HCT116 (cell line): ENCODE measurements around the gene ATP2B3. TPM values are rescaled to one million over a fixed set of nuclear protein-coding genes. Genes with fewer than 3 reads are reported as not detected.

ENCODE experiments used
- ATAC-seq: fragments of 200-7000 bp; cut with Tn5 transposase; 2 replicates; pipeline ENCODE4 v1.9.1; 2020; ENCODE audit warnings: mild to moderate bottlenecking, moderate library complexity
- BruUV-seq: library from RNA; stranded (reverse); fragments of 400-500 nt; replicated peaks from 2 replicates; lab custom pipeline; 2021; lab: Mats Ljungman, UMichigan
- CTCF ChIA-PET: fragments of 300-600 bp; sonication (Branson Sonifier 250); formaldehyde crosslinking; loops from one replicate; lab custom pipeline; 2021; ENCODE audit warnings: antibody characterized with exemption; lab: Charles Lee
- POLR2A ChIA-PET: fragments of 300-600, 350-600 bp; sonication (Branson Sonifier 250); formaldehyde crosslinking; loops from one replicate; lab custom pipeline; 2021; ENCODE audit warnings: antibody characterized with exemption; lab: Charles Lee
- RAD21 ChIA-PET, 2 experiments: fragments of 300-600 bp; sonication (Branson Sonifier 250); formaldehyde crosslinking; loops; one replicate each; lab custom pipeline; 2023; ENCODE audit warnings: low total read pairs in 2 of 2; ENCODE audit not compliant: uncharacterized antibody in 2 of 2, unreplicated experiment in 2 of 2, low non-redundant PET in 1 of 2; lab: Charles Lee
- DNase-seq: peaks from one replicate; pipeline ENCODE4 v3.0.0-alpha.2; 2010; ENCODE audit warnings: low read depth, low spot score
- H2AFZ ChIP-seq: fragments of 200-600 bp; shearing (Covaris generic), sonication (generic); 2 replicates; pipeline ENCODE4 v1.6.1; 2017; ENCODE audit warnings: low read depth, mixed run types, mixed read lengths, antibody characterized with exemption, low read length; ENCODE audit not compliant: poor library complexity, severe bottlenecking
- H3K27ac ChIP-seq: 2 replicates; pipeline ENCODE4 v1.5.1; 2012; ENCODE audit warnings: low read depth, low read length
- H3K27me3 ChIP-seq: fragments of 200-600 bp; sonication (generic); 2 replicates; pipeline ENCODE4 v1.6.1; 2016; ENCODE audit warnings: mixed run types, low read length, mixed read lengths; ENCODE audit not compliant: insufficient read depth
- H3K36me3 ChIP-seq, 2 experiments: fragments of 200-500 bp in 1 of 2; fragments of 200-600 bp in 1 of 2; sonication (Bioruptor generic) in 1 of 2; sonication (generic) in 1 of 2; 2 replicates each; pipeline versions ENCODE4 v1.5.1 to v1.6.1; 2014 to 2016; ENCODE audit warnings: low read length in 2 of 2, inconsistent platforms in 1 of 2, mixed read lengths in 1 of 2, mixed run types in 1 of 2; ENCODE audit not compliant: insufficient read depth in 2 of 2, control insufficient read depth in 1 of 2
- H3K4me1 ChIP-seq, 2 experiments: fragments of 200-600 bp in 1 of 2; sonication (generic) in 1 of 2; 2 replicates each; pipeline versions ENCODE4 v1.5.1 to v1.6.1; 2012 to 2017; ENCODE audit warnings: low read length in 2 of 2, inconsistent platforms in 1 of 2, mild to moderate bottlenecking in 1 of 2, mixed read lengths in 1 of 2, mixed run types in 1 of 2, moderate library complexity in 1 of 2; ENCODE audit not compliant: insufficient read depth in 2 of 2, control insufficient read depth in 1 of 2
- H3K4me2 ChIP-seq: fragments of 200-600 bp; sonication (generic); 2 replicates; pipeline ENCODE4 v1.6.1; 2017; ENCODE audit warnings: mixed run types, low read length, mixed read lengths
- H3K4me3 ChIP-seq, 2 experiments: fragments of 200-600 bp in 1 of 2; sonication (generic) in 1 of 2; replicated peaks in 1 of 2; 2 replicates each; pipeline ENCODE4 v1.5.1; 2011 to 2016; ENCODE audit warnings: low read length in 2 of 2, control low read depth in 1 of 2, low read depth in 1 of 2, mild to moderate bottlenecking in 1 of 2, mixed read lengths in 1 of 2, mixed run types in 1 of 2
- H3K79me2 ChIP-seq: fragments of 200-600 bp; sonication (generic); 2 replicates; pipeline ENCODE4 v1.6.1; 2017; ENCODE audit warnings: mild to moderate bottlenecking, mixed run types, low read length, moderate library complexity, mixed read lengths; ENCODE audit not compliant: insufficient read depth
- H3K9ac ChIP-seq: fragments of 200-600 bp; sonication (generic); 2 replicates; pipeline ENCODE4 v1.6.1; 2016; ENCODE audit warnings: low read length, mixed read lengths
- H3K9me2 ChIP-seq: fragments of 200-600 bp; sonication (generic), shearing (Covaris generic); 2 replicates; pipeline ENCODE4 v1.6.1; 2017; ENCODE audit warnings: mixed run types, mild to moderate bottlenecking, moderate library complexity; ENCODE audit not compliant: insufficient read depth
- H3K9me3 ChIP-seq, 2 experiments: fragments of 200-500 bp in 1 of 2; fragments of 200-600 bp in 1 of 2; sonication (Bioruptor generic) in 1 of 2; sonication (generic) in 1 of 2; 2 replicates each; pipeline ENCODE4 v1.6.1; 2014 to 2017; ENCODE audit warnings: low read length in 2 of 2, mixed read lengths in 2 of 2, inconsistent platforms in 1 of 2, low read depth in 1 of 2, mild to moderate bottlenecking in 1 of 2, mixed run types in 1 of 2, moderate library complexity in 1 of 2; ENCODE audit not compliant: control insufficient read depth in 1 of 2, insufficient read depth in 1 of 2
- H4K20me1 ChIP-seq: fragments of 200-600 bp; sonication (generic), shearing (Covaris generic); 2 replicates; pipeline ENCODE4 v1.6.1; 2017; ENCODE audit warnings: mixed run types, mild to moderate bottlenecking, moderate library complexity; ENCODE audit not compliant: insufficient read depth
- ATF3 ChIP-seq: IDR thresholded peaks from 2 replicates; pipeline ENCODE4 v1.6.1; 2012
- CEBPB ChIP-seq: IDR thresholded peaks from 2 replicates; pipeline ENCODE4 v1.6.1; 2012; ENCODE audit warnings: low read depth
- ELF1 ChIP-seq: IDR thresholded peaks from 2 replicates; pipeline ENCODE4 v1.6.1; 2012; ENCODE audit warnings: low read depth, borderline replicate concordance
- JUND ChIP-seq: IDR thresholded peaks from 2 replicates; pipeline ENCODE4 v1.6.1; 2012
- POLR2AphosphoS5 ChIP-seq: IDR thresholded peaks from 2 replicates; pipeline ENCODE4 v1.6.1; 2011; ENCODE audit warnings: mild to moderate bottlenecking, low read depth, low read length, moderate library complexity
- RAD21 ChIP-seq: IDR thresholded peaks from 2 replicates; pipeline ENCODE4 v1.6.1; 2012; ENCODE audit warnings: low read depth, mild to moderate bottlenecking
- YY1 ChIP-seq: IDR thresholded peaks from 2 replicates; pipeline ENCODE4 v1.6.1; 2011; ENCODE audit warnings: low read length, low read depth, moderate library complexity, mild to moderate bottlenecking; ENCODE audit not compliant: insufficient replicate concordance; ENCODE audit errors: extremely low read depth
- ZBTB33 ChIP-seq: IDR thresholded peaks from 2 replicates; pipeline ENCODE4 v1.6.1; 2011; ENCODE audit warnings: mild to moderate bottlenecking, low read length, moderate library complexity; ENCODE audit not compliant: insufficient replicate concordance; ENCODE audit errors: extremely low read depth
- ZNF274 ChIP-seq: fragments of 200-500 bp; sonication (Bioruptor generic); IDR thresholded peaks from 2 replicates; pipeline ENCODE4 v1.6.1; 2014; ENCODE audit warnings: mild to moderate bottlenecking, low read depth, low read length, inconsistent platforms
- intact Hi-C: fragments of 100-400 bp; cut with micrococcal nuclease; formaldehyde crosslinking; loops from 2 replicates; pipeline ENCODE4 v1.10.0; 2022
- total RNA-seq: library from RNA; stranded (reverse); gene quantifications from one replicate; pipeline ENCODE4 v1.2.1, GENCODE V29; 2021; ENCODE audit not compliant: unreplicated experiment
- TF ChIP-seq, protein P1 (sequence below): IDR thresholded peaks from 2 replicates; pipeline ENCODE4 v1.6.1; 2012

Gene ATP2B3
- total RNA-seq, 1 experiment from 2014 or later = not detected

- Histone ChIP-seq H3K9me3 (no peaks in the 10 kb centered on the region), H4K20me1 (no peaks in the 10 kb centered on the region), H3K27me3 (no peaks in the 10 kb centered on the region), H3K4me1 (no peaks in the 10 kb centered on the region), H2AFZ (no peak overlapping the region), H3K4me2 (no peak overlapping the region), H3K79me2 (no peaks in the 10 kb centered on the region), H3K4me3 (no peak overlapping the region), H3K27ac (no peak overlapping the region), H3K9ac (no peak overlapping the region), H3K9me2 (no peaks in the 10 kb centered on the region), H3K36me3 (no peaks in the 10 kb centered on the region)
- intact Hi-C loops = no loop called here
- RAD21 ChIA-PET = no interaction called here
- POLR2A ChIA-PET = no interaction called here
- DNase-seq (no peak), ATAC-seq (no peak)
- TF ChIP-seq ATF3 (no peak), POLR2AphosphoS5 (no peak), YY1 (no peak), JUND (no peak), RAD21 (no peak), ELF1 (no peak), CEBPB (no peak), ZNF274 (no peak), ZBTB33 (no peak)
- TF ChIP-seq, protein P1, sequence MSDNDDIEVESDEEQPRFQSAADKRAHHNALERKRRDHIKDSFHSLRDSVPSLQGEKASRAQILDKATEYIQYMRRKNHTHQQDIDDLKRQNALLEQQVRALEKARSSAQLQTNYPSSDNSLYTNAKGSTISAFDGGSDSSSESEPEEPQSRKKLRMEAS = no peak
- CTCF ChIA-PET = interaction anchor here (1.1 kb wide), 1 partner anchor 26 kb away, joined by 3 read pairs; the partner anchor contains the start of gene HAUS7
- BruUV-seq = no TSS peak
Observed at GRCh38 chrX:153496590-153496959, 20.9 kb upstream of the ATP2B3 start.
